Suprapubic skin (tissue), 4 donors: ENCODE measurements around the gene MTG1. TPM values are rescaled to one million over a fixed set of nuclear protein-coding genes. Genes with fewer than 3 reads are reported as not detected.

Source experiments
- DNase-seq, 2 donors: peaks; one replicate each; pipeline ENCODE4 v3.0.0-alpha.2; 2019; ENCODE audit warnings: low spot score in 2 of 2
- H3K27ac ChIP-seq: fragments of 200-600 bp; sonication (generic); one replicate; pipeline ENCODE4 v1.5.1; 2019
- H3K27me3 ChIP-seq: fragments of 200-600 bp; sonication (generic); one replicate; pipeline ENCODE4 v1.5.1; 2019
- H3K36me3 ChIP-seq: fragments of 200-600 bp; sonication (generic); one replicate; pipeline ENCODE4 v1.5.1; 2019
- H3K4me1 ChIP-seq: fragments of 200-600 bp; sonication (generic); one replicate; pipeline ENCODE4 v1.5.1; 2019
- H3K4me3 ChIP-seq: fragments of 200-600 bp; sonication (generic); one replicate; pipeline ENCODE4 v1.5.1; 2019; ENCODE audit warnings: mild to moderate bottlenecking
- H3K9me3 ChIP-seq: fragments of 200-600 bp; sonication (generic); one replicate; pipeline ENCODE4 v1.5.1; 2019
- EP300 ChIP-seq: sonication (generic); formaldehyde crosslinking; IDR thresholded peaks from one replicate; pipeline ENCODE4 v1.6.1; 2017; ENCODE audit warnings: antibody characterized with exemption
- POLR2A ChIP-seq, 2 donors: fragments of 450-650 bp; IDR thresholded peaks; one replicate each; pipeline ENCODE4 v1.6.1; 2017; ENCODE audit warnings: antibody characterized with exemption in 2 of 2, mild to moderate bottlenecking in 2 of 2, moderate library complexity in 2 of 2
- POLR2AphosphoS5 ChIP-seq, 3 donors: sonication (generic); formaldehyde crosslinking; IDR thresholded peaks; one replicate each; pipeline ENCODE4 v1.6.1; 2017; ENCODE audit warnings: antibody characterized with exemption in 3 of 3
- WGBS: methylation state at CpG from one replicate; pipeline ENCODE4 v1.1.5; 2018; 5-methylcytosine and 5-hydroxymethylcytosine counted together
- total RNA-seq, 4 donors: library from RNA; depleted of rRNA; stranded (reverse); fragments of >200 nt; gene quantifications; one replicate each; pipeline ENCODE4 v1.1.0, GENCODE V29; 2016
- TF ChIP-seq, protein P1 (sequence below), 2 donors: fragments of 200-600 bp in 1 of 2; fragments of 450-650 bp in 1 of 2; sonication (generic) in 1 of 2; IDR thresholded peaks; one replicate each; pipeline ENCODE4 v1.5.1; 2016 to 2019; ENCODE audit warnings: antibody characterized with exemption in 2 of 2, mild to moderate bottlenecking in 1 of 2, moderate library complexity in 1 of 2

Gene MTG1
- total RNA-seq, 4 donors from 2014 or later: 20.5 to 79.7 (median 36.0) TPM

DNA sequence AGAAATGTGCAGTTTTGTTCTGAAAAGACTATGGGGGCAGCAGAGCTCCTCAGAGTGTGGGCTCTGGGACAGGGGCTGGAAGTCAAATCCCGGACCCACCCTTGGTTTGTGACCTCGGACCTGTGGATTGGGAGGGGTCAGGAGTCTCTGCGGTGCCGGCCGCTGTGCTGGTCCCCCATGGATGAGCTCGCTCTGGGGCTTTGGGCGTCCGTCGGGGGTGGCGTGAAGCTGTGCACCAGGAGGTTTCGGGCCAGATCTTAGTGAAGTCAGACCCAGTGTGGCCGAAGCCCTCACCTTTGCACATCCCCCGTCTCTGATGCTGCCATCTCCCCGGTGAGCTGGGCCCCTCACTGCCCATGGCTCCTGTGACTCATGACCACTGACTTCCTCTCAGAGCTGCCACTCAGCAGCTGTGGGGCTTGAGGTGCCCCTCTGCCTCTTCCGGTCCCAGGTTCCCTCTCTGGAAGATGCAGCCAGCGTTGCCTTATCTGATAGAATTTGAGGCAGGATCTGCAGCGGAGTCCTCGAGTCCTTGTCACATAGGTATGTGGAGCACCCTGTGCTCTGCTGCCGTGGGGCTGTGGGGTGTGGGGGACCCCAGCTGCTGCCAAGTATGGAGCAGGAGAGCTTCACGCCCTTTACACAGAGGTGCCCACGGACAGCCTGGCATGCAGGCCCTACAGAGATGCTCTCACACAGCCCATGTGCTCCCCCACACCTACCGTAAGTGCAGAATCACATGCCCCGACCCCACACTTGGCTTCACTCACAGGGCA lies 48.4 kb downstream of the MTG1 start:
- DNase-seq: peak in 1 of 2 donors; percentile 72
- Histone ChIP-seq H3K36me3 (no peaks in the 10 kb centered on the region), H3K27ac (no peak overlapping the region), H3K4me3 (no peak overlapping the region), H3K27me3 (no peaks in the 10 kb centered on the region), H3K4me1 (no peaks in the 10 kb centered on the region), H3K9me3 (peaks cover 3% of the 10 kb centered on the region)
- TF ChIP-seq POLR2A (IDR thresholded peaks at IDR 0.05): no peak
- no peak for TF ChIP-seq EP300
- TF ChIP-seq, protein P1, sequence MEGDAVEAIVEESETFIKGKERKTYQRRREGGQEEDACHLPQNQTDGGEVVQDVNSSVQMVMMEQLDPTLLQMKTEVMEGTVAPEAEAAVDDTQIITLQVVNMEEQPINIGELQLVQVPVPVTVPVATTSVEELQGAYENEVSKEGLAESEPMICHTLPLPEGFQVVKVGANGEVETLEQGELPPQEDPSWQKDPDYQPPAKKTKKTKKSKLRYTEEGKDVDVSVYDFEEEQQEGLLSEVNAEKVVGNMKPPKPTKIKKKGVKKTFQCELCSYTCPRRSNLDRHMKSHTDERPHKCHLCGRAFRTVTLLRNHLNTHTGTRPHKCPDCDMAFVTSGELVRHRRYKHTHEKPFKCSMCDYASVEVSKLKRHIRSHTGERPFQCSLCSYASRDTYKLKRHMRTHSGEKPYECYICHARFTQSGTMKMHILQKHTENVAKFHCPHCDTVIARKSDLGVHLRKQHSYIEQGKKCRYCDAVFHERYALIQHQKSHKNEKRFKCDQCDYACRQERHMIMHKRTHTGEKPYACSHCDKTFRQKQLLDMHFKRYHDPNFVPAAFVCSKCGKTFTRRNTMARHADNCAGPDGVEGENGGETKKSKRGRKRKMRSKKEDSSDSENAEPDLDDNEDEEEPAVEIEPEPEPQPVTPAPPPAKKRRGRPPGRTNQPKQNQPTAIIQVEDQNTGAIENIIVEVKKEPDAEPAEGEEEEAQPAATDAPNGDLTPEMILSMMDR (IDR thresholded peaks at IDR 0.05): no peak
- TF ChIP-seq POLR2AphosphoS5 (IDR thresholded peaks at IDR 0.05): no peak
- WGBS: 87% methylated on average over 19 of the region's 23 CpGs

DNA sequence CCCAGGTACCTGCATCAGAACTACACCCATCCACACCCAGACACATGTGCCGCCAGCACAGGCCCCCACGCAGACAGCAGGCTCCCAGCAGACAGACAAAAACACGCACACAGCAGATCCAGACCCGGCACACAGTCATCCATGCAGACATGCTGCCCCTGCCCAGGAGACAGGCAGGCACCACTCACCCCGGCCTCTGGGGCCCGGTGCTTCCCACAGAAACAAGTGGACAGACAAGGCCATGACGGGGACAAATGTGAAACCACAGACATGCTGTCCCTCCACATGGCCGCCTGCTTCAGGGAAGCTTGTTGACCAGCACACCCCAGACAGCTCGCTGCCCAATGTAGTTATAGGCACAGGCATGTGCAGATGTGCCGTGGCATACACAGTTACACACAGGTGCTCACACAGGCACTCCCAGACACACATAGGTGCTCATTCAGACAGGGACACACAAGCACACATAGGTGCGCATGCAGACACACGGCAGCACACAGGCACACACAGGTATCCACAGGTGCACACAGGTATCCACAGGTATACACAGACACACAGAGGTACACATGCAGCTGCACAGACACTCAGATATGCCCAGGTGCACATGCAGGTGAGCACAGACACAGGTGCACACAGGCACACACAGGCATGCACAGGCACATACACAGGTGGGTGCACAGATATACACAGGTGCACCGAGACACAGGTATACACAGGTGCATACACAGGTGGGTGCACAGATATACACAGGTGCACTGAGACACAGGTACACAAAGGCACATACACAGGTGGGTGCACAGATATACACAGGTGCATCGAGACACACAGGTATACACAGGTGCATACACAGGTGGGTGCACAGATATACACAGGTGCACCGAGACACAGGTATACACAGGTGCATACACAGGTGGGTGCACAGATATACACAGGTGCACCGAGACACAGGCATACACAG lies 49.3 kb downstream of the MTG1 start:
- Histone ChIP-seq H3K4me1 (no peaks in the 10 kb centered on the region), H3K36me3 (no peaks in the 10 kb centered on the region), H3K27ac (no peak overlapping the region), H3K4me3 (no peak overlapping the region), H3K27me3 (no peaks in the 10 kb centered on the region), H3K9me3 (peaks cover 12% of the 10 kb centered on the region)
- peak in 1 of 2 donors; percentile 70 for DNase-seq
- TF ChIP-seq POLR2A (IDR thresholded peaks at IDR 0.05): no peak
- TF ChIP-seq, protein P1 (IDR thresholded peaks at IDR 0.05): no peak
- no peak for TF ChIP-seq EP300
- no peak for TF ChIP-seq POLR2AphosphoS5 (IDR thresholded peaks at IDR 0.05)
- WGBS: 79% methylated on average over 13 of the region's 16 CpGs

DNA sequence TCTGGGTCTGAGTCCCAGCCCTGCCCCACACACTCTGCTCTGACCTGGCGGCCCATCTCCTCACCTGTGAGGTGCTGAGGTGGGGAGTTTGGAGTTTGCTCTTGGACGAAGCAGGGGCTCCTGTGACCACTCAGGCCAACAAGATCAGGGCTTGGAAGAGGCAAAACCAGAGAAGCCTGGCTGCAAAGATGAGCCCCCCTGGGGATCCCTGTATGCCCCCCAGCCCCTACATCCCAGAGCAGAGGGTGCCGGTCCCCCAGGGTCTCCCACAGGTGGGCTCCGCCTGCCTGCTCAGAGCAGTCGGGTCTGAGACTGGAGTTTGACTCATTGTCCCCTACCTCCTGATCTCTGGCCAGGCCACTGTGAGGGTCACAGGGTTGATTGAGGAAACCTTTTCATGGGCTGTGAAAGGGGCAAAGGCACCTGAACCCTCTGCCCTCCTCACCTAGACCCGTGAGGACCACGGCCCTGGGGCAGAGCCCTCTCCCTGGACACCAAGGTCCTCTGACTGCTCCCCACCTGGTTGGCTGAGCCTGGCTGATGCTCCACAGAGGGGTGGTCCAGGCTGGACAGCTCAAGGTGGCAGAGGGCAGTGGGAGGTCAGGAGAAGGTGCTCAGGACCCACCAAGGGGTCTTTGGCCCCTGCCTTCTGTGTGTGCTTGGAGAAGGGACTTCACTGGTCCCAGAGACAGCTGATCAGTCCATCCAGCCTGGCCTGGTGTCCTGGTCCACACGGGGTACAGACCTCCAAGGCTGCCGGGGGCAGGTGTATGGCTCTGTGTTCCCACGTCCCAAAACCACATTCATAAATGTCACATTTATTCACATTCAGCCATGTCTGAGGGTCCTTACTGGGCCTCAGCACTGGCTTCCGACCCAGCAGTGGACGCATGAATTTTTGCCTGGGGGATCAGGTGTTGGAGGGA lies 50.6 kb downstream of the MTG1 start:
- no peaks in the 10 kb centered on the region for H3K36me3 ChIP-seq
- peak in 1 of 2 donors; percentile 60 for DNase-seq
- H3K4me3 ChIP-seq: no peak overlapping the region
- H3K9me3 ChIP-seq: peaks cover 24% of the 10 kb centered on the region
- TF ChIP-seq EP300: no peak
- no peak for TF ChIP-seq POLR2A (IDR thresholded peaks at IDR 0.05)
- TF ChIP-seq, protein P1 (IDR thresholded peaks at IDR 0.05): no peak
- TF ChIP-seq POLR2AphosphoS5 (IDR thresholded peaks at IDR 0.05): no peak
- H3K27me3 ChIP-seq: no peaks in the 10 kb centered on the region
- WGBS: 93% methylated on average over 9 of the region's 12 CpGs
- no peaks in the 10 kb centered on the region for H3K4me1 ChIP-seq
- no peak overlapping the region for H3K27ac ChIP-seq

DNA sequence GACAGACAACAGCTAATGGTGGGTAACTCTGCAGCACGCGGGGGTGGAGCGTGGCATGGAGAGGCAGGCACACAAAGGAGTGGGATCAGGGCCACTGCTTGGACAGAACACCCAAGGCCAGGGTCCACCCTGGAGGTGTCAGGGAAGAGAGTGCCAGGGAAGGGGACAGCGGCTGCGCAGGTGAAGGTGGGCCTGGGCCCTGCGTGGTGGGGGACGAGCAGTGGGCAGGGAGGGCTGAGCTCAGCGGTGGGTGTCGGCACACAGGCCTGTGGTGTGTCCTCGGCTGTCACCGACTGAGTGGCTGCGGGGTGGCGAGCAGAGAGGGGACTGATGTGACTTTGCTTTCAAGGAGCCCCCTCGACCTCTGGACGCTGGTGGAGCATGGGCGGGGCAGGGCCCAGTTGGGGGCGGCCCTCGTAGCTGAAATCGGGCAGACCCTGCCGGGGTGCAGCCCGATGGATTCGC lies 51.3 kb downstream of the MTG1 start:
- no peaks in the 10 kb centered on the region for H3K4me1 ChIP-seq
- H3K27ac ChIP-seq: no peak overlapping the region
- 91% methylated on average over 22 of the region's 22 CpGs for WGBS
- H3K36me3 ChIP-seq: no peaks in the 10 kb centered on the region
- TF ChIP-seq POLR2A (IDR thresholded peaks at IDR 0.05) (no peak), POLR2AphosphoS5 (IDR thresholded peaks at IDR 0.05) (no peak), EP300 (no peak)
- TF ChIP-seq, protein P1 (IDR thresholded peaks at IDR 0.05): no peak
- DNase-seq: peak in 1 of 2 donors; percentile 74
- no peak overlapping the region for H3K4me3 ChIP-seq
- H3K27me3 ChIP-seq: no peaks in the 10 kb centered on the region
- H3K9me3 ChIP-seq: peaks cover 24% of the 10 kb centered on the region
